GM19328 (cell line): ENCODE measurements around the gene MEN1.

Source experiments
- ATAC-seq: cut with Tn5 transposase; IDR thresholded peaks from one replicate; pipeline ENCODE4 v1.9.1; 2021; ENCODE audit warnings: mild to moderate bottlenecking, moderate library complexity; ENCODE audit not compliant: unreplicated experiment

Gene MEN1

DNA sequence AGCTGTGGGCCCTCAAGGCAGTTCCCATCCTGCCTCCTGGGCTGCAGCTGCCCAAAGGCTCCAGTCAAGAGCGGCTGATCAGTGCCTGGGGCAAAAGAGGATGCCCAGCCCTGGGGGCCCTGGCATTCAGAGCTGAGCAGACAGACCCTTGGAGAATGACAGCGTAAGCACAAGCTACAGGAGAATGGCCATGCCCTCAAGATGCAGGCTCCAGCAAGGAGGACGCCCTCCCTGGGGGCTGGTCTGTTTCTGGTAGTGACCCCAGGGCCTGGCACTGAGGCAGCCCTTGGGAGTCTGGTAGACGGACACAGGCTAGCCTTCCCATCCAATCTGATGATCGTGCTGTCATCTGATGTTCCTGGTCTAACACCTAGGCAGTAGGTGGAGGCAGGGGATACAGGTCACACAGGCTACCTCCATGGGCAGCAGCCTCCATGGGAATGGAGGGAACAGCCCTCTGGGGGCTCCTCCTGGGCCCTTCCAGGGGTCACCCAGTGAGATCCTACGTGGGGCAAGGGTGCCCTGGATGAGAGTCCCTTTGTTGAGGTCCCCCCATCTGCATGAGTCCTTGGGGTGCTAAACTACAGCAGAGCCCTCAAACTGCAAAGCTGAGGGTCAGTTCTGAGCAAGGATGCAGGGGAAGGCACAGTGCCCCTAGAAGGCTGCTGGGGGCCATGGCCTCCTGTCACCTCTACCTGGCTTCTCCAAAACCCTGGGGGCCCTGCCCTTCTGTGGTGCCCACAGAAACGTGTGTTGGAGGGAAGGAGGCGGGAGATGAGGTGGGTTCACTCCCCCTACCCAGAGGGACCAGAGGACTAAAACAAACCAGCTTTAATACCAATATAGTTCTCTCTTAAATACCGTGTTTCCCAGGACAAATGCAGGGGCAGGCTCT, 21.8 kb downstream of the MEN1 start:
- ATAC-seq: no peak

DNA sequence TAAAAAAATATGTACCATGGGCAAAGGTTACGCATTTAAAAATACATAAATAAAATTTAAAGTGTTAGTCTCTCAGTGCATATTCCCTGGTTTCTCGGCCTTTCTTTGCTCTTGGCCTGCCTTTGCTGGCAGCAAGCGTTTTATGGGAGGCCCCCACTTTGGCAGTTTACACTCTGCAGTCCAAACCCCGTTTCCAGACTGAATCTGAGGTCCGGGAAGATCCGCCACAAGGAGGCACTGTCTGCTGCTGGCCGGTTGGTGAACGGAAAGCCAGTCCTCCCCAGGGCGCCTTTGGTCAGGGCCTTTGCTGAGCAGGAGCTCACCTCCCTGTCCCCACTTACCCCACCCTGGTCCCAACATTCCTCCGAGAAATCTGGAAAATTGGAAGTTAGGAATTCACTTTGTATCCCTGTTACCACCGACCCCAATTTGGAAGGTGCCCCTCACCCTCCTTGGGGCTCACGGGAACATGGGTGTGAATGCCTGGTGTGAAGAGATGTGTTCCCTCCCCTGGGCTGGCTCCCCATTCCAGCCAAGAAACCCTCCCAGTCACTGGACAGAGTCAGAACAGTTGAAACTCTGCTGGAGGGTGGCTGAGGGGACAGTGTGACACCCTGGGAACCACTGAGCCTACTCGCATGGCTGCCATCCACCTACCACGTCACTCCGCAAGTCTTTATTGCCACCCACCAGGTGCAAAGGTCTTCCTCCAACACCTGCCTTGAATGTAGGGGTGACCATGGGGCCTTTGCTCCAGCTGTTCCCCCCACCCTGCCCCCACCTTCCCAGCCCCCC, 22.6 kb downstream of the MEN1 start:
- ATAC-seq: no peak

DNA sequence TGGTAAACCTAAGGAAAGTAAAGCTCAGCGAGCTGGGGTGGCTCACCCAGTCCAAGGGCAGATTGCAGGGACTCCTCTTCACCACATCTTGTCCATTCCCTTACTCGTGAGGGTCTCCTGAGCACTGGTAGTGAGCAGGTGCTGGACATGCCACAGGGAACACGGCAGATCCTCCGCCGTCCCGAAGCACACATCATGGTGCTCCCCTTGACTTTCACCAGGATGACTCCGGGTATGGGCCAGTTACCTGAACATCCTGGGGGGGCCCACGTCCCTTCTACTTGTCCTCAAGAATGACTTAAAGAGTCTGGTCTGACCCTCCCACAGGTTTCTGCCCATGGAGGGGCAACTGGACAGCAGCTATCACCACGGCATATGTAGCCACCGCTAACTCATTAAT, 24.0 kb downstream of the MEN1 start:
- ATAC-seq: no peak

DNA sequence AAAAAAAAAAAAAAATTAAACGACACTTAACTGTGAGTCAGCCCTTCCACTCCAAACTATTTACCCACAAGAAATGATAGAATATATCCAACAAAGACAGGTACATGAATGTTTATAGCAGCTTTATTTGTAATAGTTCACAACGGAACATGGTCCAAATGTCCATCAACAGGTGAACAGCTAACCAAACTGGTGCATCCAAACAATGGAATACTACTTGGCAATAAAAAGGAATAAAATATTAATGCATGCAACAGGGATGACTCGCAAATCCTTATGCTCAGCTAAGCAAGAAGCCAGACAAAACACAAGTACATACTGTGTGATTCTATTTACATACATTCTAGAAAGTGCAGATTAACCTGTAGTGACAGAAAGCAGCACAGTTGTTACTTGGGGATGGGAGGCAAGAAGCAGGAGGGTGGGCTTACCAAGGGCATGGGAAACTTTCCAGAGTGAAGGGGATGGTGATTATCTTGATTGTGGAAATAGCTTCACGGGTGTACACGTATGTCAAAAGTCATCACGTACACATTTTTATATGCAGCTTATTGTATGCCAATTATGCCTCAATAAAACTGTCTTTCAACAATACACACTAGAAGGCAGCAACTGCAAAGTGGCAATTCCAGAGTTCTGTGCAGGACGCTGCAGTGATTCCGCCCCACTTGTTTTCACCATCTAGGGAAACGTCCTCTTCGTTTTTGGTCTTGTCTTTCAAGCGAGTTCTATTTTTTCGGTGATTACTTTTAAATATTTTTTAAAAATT, 25.4 kb downstream of the MEN1 start:
- no peak for ATAC-seq

DNA sequence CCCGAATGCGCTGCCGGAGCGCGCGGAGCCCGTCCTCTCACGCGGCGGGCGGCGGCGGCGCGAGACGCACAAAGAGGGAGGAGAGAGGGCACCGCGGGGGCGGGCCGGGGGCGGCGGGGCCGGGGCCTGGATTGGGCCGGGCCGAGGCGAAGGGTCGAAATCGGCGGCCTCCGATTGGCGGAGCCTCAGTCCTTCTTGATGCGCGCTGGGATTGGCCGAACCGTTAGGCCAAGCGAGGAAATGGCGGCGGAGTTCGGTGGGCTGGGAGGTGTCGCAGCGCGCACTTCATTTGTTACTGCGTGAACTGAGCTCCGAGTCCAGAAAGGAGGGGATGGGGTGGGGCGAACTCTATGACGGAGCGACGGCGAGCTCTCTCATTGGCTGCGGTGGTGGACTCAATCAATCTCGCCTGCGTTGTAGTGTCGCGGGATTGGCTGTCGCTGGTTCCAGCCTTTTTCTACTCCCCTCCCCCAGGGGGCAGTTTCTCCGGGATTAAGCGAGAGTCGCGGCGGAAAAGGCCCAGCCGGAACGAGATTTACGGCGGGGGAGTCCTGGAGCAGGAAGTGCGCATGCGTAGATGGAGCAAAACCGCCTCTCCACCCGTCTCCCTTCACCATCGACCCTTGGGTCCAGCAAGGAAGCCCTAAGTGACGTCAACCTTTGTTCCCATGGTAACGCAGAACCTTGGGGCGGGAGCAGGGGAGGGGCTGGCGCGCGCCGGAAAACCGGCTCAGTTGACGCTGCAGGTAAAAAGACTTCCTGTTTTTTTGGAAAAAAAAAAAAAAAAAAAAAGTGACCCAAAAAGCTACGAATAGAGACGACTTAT, 31.7 kb downstream of the MEN1 start, which contains the start of gene SF1:
Gene SF1, minus strand, starts transcription at position 70 of the 826 bp plus-strand sequence. CDS start 150 bp downstream, outside the sequence.
- ATAC-seq: peak; percentile 84

DNA sequence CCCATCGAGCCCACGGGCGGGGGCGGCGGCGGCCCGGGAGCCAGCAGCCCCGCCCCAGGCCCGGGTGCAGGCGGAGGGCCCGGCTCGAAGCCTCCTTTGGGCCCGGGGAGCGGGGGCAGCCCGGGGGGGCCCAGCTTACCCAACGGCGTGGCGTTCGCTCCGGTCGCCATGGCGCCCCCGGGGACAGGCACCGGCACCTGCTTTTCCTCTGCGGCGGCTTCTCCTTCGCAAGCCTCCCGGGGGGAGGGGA, 32.2 kb downstream of the MEN1 start:
- no peak for ATAC-seq

DNA sequence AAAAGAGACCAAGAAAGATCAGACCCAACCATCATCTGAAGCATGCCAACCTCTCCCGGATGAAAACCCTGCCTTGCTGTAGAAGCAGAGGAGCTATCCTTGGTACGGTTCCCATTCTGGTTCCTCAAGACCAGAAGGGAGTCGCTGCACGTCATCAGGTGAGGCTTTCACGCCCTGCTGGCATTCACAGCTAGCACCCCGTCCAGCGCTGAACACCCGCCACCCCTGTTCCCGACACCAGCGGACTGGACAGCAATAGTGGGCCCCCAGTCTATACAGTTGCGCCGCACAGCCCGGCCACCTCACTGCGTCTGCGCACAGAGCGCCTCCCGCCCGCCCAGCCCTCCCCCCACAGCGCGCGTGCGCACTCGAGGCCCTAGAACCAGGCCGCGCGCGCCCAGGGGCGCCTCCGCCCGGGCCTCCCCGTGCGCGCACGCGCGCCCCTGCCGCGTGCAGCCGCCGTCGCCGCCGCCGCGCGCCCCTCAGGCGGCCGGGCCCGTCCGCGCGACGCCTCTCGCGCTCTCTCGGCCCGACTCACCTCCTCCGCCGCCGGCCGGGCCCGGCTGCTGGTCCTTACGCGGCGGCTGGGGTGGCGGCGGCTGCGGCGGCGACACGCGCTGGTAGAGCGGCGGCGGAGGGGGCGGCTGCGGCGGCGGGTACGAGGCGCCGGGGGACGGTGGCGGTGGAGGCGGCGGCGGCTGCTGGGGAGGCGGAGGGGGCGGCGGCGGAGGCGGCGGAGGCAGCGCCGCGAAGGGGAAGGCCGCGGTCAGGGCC, 32.7 kb downstream of the MEN1 start:
- no peak for ATAC-seq

DNA sequence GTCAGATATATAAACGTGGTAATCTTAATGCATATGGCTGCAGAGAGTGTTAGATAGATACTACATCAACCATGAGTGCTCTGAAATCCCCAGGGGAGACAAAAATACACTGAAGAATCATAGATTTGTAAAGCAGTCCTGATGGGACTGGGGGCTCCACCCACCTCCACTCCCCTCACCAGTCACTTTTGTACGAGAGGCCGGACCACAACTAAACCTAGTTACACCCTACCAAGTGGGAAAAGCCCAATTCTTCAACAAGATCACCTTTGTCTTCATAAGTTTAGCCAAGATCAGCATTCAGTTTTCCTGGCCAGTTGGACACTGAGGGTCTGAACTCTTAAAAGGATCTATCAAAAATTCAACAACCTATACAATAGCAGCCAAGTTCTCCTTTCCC, 33.5 kb downstream of the MEN1 start:
- ATAC-seq: no peak

DNA sequence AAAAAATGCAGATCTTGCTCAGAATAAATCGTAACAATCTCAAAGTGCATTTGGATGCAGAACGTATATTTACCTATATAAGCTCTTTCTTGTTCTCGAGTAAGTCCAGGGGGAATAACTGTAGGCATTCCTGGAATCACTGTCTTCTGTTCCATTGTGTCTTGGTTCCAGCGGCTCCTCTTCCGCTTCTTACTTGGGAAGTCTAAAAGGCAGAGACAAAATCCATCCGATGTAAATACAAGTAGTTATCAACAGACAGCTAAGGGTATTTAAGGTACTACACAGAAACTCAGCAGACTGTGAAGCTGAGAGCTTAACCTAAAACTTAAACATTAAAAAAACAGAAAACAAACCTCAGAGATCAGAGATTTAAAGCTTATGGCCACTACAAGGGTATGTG, 33.9 kb downstream of the MEN1 start:
- no peak for ATAC-seq

DNA sequence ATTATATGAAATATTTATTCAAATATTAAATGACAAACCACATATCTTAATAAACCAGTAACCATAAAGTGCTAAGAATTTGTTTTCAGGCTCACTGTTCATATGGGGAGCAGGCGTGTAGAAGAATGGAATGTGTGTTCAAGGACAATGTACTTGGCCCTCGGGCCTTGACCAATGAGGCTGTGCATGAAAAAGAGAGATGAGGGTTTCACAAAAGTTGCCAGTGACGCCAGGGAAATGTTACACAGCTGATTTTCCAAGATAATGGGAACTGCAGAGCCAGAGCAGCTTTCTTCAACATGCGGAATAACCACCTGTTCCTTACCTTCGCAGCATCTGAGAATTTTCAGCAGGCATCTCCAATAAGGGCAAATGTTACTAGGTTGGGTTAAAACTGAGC, 36.2 kb downstream of the MEN1 start:
- no peak for ATAC-seq

DNA sequence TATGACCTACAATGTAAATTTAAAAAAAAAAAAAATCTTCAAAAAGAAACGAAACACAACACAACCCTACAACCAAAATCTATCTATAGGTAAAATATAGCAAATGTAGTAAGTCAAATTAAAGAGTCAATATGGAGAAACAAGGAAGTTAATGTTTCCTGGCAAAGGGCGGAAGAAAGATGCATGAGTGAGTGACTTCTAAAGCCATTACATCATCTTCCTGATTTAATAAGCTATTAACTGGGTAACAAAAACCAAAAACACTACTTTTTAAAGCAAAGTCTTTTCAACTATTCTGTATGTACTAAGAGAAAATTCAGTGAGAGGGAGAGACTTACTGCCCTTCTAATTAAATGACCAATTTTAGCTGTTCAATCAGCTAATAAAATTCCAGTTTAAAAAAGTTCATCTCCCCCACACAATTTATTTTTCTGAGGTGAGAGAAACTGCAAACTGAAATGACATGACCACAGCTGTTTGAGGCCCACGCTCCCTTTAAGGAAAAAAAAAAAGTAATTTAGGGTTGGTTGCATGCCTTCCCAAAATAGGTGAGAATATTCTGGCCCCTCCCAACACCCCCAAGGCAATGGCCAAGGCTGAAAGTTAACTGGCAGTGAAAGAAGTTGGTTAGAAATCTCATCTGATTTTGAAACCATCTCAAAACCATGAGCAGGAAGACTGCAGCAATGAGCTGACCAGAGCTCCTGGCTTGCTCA, 37.9 kb downstream of the MEN1 start:
- no peak for ATAC-seq

DNA sequence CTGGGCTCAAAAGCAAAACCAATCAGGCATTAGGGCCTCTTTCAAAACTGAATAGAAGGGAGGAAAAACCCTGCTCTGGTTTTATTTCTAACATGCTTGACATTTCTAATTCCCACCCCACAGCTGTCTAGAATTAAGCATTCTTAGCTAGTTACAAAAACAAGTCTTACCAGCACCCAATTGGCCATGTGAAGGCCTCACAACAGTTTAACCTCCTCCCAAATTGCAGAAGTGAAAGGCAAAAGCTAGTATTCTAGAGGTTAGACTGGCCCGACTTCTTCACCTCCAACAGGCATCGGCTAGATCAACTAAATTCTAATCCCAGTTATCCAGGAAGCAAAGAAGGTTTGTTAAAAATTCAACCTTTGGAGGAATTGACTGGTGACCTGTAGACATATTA, 38.5 kb downstream of the MEN1 start:
- no peak for ATAC-seq

DNA sequence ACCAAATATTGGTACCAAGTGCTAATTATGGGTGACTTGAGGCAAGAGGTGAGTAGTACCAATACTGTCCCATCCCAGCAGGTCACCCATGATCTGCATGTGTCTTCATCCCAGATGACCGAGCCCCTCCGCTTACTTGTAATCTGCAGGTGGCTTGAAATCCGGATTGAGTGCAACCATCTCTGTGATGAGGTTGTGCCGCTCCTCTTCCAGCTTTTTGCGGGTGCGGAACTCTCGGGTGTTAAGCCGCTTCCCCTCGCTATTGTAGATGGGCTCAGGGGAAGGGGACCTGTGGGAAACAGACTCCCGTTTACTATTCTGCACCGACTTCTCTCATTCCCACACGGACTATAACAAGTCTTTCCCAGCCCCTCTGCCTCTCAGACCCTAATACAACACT, 40.2 kb downstream of the MEN1 start:
- no peak for ATAC-seq

DNA sequence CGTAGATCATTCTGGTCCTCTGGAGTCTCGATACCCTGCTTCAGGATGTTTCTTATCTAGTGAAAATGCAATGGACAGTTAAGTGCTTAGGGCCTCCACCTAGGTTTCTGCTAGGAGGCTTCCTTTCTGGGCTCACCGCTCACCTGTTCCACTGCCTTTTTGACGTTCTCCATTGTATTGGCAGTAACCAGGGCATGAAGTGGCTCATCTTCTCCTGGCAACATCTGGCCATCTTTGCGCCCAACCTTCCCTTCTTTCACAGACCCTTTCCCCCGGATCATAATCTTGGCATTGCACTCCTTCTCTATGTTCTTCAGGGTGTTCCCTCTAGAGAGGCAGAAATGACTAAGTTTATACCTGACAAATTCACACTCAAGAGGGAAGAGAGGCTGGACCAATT, 41.1 kb downstream of the MEN1 start:
- no peak for ATAC-seq

DNA sequence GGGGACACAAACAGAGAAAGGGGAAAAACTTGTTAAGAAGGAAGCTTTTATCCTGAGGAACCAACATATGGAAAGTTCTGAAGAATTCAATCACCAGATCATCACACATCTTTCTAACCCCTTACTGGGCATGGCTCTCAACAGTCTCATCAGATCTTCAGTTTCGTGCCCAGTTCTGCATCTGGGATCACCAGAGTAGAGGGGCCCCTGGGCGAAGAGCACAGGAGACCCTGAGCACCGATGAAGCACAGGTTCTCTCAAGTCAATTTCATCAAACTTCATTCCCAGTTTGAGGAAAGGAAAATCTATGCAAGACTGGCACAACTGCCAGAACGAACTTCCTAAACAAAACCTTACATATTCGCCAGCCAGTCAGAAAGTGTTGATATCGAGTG, 42.1 kb downstream of the MEN1 start:
- ATAC-seq: no peak

DNA sequence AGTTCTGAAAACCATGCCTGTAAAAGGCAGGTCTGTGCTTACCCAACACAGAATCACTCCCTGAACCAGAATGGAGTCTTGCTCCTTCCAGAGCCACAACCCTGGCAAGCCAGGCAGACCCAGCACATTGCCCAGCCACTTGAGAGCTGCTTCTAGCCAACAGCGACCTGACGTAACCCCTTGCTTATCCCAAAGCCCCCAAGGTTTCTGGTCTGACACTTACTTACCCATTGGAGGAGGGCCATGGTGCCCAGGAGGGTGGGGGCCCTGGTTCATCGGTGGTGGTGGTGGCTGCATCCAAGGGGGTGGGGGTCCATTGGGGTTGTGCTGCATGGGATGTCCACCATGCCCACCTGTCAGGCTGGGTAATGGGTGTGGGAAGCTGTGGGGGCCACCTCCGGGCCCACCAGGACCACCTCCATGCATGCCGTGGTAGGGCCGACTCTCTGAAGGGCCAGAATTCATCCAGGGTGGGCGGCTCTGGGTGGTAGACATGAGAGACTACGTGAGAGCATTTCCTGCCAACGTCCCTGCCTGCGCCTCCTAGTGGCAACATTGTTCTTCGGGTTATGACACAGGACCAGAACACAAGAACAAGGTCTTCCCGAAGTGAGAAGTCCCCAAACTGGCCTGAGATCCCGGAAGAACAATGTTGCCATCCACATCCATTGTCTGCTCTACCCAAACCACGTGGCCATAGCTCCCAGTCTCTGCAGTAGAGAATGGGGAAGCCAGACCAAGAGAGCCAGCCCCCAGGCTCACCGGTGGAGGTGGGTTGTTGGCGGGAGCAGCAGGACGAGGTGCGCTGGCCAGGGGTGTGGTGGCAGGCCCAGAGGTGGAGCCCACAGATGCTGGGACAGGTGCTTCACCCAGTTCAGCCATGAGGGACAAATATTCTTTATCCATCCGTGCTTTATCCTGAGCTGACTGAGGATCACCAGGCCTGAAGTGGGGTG, 42.7 kb downstream of the MEN1 start:
- ATAC-seq: no peak

DNA sequence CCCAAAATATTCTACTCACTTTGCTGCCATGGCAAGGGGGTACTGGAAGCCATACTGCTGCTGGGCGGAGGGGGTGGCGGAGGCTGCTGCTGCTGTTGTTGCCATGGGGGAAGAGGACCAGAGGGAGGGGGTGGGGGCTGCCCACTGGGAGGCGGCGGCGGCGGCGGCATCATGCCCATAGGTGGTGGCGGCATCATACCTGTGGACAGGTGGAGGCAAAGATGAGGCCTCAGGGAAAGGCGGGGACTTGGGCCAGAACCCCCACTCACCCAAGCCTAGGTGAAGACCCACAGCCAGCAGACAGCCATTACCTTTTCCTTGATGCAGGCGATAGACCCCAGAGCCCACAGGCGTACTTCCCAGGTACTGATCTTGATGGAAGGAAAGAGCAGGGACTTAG, 43.5 kb downstream of the MEN1 start:
- ATAC-seq: no peak
